IPS DF 6.9 (cell line): ENCODE measurements around the gene CEP72.

Experiments
- DNase-seq: peaks from one replicate; pipeline ENCODE4 v3.0.0-alpha.2; 2013; ENCODE audit warnings: low read depth, low spot score
- H3K27ac ChIP-seq: one replicate; pipeline ENCODE4 v1.5.1; 2013; ENCODE audit warnings: low read length, control low read depth
- H3K27me3 ChIP-seq: 2 replicates; pipeline ENCODE4 v1.6.1; 2013; ENCODE audit warnings: mild to moderate bottlenecking, low read length; ENCODE audit not compliant: control insufficient read depth, insufficient read depth
- H3K36me3 ChIP-seq: 2 replicates; pipeline ENCODE4 v1.6.1; 2013; ENCODE audit warnings: low read length; ENCODE audit not compliant: control insufficient read depth, insufficient read depth
- H3K4me1 ChIP-seq: 2 replicates; pipeline ENCODE4 v1.6.1; 2013; ENCODE audit warnings: low read length; ENCODE audit not compliant: control insufficient read depth, insufficient read depth
- H3K4me3 ChIP-seq: 2 replicates; pipeline ENCODE4 v1.5.1; 2013; ENCODE audit warnings: mild to moderate bottlenecking, low read length
- H3K9me3 ChIP-seq: 2 replicates; pipeline ENCODE4 v1.6.1; 2013; ENCODE audit warnings: low read length, inconsistent platforms; ENCODE audit not compliant: control insufficient read depth, insufficient read depth
- WGBS: extraction: QIAGEN DNeasy Blood & Tissue Kit; methylation state at CpG from one replicate; pipeline ENCODE4 v1.1.7; 2013; ENCODE audit warnings: mixed read lengths, missing lambda C conversion rate; ENCODE audit not compliant: insufficient read length, insufficient coverage; 5-methylcytosine and 5-hydroxymethylcytosine counted together

Gene CEP72

DNA sequence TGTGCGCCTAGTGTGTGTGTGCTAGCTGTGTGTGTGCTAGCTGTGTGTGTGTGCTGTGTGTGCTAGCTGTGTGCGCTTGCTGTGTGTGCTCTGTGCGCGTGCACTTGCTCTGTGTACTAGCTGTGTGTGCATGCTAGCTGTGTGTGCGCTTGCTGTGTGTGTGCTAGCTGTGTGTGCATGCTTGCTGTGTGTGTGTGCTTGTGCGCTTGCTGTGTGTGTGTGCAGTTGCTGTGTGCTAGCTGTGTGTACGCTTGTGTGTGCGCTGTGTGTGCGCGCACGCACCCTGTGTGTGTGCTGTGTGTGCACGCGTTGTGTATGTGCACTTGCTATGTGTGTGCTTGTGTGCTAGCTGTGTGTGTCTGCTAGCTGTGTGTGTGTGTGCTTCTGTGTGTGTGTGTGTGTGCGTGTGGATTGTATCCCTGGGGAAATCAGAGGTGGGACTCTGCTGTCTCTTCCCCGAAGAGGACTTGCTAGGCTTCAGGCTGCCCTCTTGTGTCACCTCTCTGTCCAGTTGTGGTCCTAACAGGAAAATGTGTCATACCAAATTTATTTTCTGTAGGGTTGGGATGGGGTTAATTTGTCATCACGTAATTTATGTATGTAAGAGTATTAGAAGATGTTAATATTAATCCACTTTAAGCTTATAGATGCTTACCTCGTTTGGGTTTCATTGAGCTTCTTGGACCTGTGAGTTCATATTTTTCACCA is 42.1 kb downstream of the CEP72 start:
- DNase-seq, result no peak
- no peak overlapping the region for H3K4me3 ChIP-seq
- H3K9me3 ChIP-seq, result no peaks in the 10 kb centered on the region
- no peaks in the 10 kb centered on the region for H3K4me1 ChIP-seq
- no peaks in the 10 kb centered on the region for H3K27me3 ChIP-seq
- H3K36me3 ChIP-seq, result peaks cover 21% of the 10 kb centered on the region
- no CpG with 5 or more reads among the region's 17 CpGs for WGBS
- no peak overlapping the region for H3K27ac ChIP-seq

DNA sequence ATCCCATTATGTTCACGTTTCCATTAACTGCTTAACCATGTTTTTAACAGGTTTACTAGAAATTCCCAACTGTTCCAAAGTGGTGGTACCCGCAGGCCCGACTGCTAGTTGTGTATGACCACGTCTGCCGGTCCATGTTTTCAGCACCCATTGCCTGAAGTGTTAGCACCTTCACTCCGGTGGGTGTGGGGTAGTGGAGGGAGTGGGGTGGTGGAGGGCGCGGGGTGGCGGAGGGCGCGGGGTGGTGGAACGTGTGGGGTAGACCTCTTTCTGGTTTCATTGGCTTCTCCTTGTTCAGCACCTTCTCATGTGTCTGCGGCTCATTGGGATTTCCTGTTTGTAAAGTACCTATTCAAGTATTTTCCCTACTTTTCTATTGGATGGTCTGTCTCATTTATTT is 43.3 kb downstream of the CEP72 start:
- H3K9me3 ChIP-seq, result no peaks in the 10 kb centered on the region
- no peak overlapping the region for H3K27ac ChIP-seq
- H3K36me3 ChIP-seq, result peaks cover 28% of the 10 kb centered on the region
- WGBS, result no CpG with 5 or more reads among the region's 13 CpGs
- H3K4me1 ChIP-seq, result no peaks in the 10 kb centered on the region
- DNase-seq, result no peak
- no peak overlapping the region for H3K4me3 ChIP-seq
- H3K27me3 ChIP-seq, result no peaks in the 10 kb centered on the region

GRCh38 chr5:657570-657969 is 45.4 kb downstream of the CEP72 start:
- no CpG with 5 or more reads among the region's 6 CpGs for WGBS
- Histone ChIP-seq H3K36me3 (peaks cover 23% of the 10 kb centered on the region), H3K27ac (no peak overlapping the region), H3K4me3 (no peak overlapping the region), H3K27me3 (no peaks in the 10 kb centered on the region), H3K9me3 (no peaks in the 10 kb centered on the region), H3K4me1 (no peaks in the 10 kb centered on the region)
- no peak for DNase-seq

DNA sequence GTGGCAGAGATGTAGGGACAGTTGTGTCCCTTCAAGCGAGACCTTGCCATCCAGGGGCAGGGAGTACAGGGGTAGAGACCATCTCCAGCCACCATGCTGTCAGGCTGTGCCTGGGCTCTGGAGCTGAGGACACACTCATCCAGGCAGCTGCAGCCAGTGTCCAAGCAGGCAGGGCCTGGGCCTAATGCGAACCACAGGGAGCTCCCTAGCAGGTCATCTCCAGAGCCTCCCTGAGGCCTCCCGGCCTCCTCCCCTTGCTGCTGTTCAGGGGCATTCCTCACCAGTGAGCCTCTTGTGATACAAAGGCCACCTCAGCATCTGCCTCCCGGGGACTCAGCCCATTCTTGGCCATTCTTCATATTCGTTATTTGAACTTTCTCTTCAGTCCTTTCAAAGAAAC is 46.0 kb downstream of the CEP72 start:
- Histone ChIP-seq H3K36me3 (peaks cover 19% of the 10 kb centered on the region), H3K27me3 (no peaks in the 10 kb centered on the region), H3K27ac (no peak overlapping the region), H3K4me3 (no peak overlapping the region), H3K4me1 (no peaks in the 10 kb centered on the region), H3K9me3 (no peaks in the 10 kb centered on the region)
- no peak for DNase-seq
- no CpG with 5 or more reads among the region's 5 CpGs for WGBS

- no peak for DNase-seq
- H3K9me3 ChIP-seq, result no peaks in the 10 kb centered on the region
- no CpG with 5 or more reads among the region's 16 CpGs for WGBS
- H3K4me3 ChIP-seq, result no peak overlapping the region
- H3K27me3 ChIP-seq, result no peaks in the 10 kb centered on the region
- no peaks in the 10 kb centered on the region for H3K4me1 ChIP-seq
- H3K27ac ChIP-seq, result no peak overlapping the region
- peaks cover 33% of the 10 kb centered on the region for H3K36me3 ChIP-seq
Measured at GRCh38 chr5:659496-660263, 47.5 kb downstream of the CEP72 start.

GRCh38 chr5:660491-661030 is 48.4 kb downstream of the CEP72 start:
- H3K4me1 ChIP-seq, result no peaks in the 10 kb centered on the region
- H3K4me3 ChIP-seq, result no peak overlapping the region
- no peak for DNase-seq
- no peaks in the 10 kb centered on the region for H3K9me3 ChIP-seq
- no peak overlapping the region for H3K27ac ChIP-seq
- H3K27me3 ChIP-seq, result no peaks in the 10 kb centered on the region
- no CpG with 5 or more reads among the region's 11 CpGs for WGBS
- H3K36me3 ChIP-seq, result peaks cover 33% of the 10 kb centered on the region

DNA sequence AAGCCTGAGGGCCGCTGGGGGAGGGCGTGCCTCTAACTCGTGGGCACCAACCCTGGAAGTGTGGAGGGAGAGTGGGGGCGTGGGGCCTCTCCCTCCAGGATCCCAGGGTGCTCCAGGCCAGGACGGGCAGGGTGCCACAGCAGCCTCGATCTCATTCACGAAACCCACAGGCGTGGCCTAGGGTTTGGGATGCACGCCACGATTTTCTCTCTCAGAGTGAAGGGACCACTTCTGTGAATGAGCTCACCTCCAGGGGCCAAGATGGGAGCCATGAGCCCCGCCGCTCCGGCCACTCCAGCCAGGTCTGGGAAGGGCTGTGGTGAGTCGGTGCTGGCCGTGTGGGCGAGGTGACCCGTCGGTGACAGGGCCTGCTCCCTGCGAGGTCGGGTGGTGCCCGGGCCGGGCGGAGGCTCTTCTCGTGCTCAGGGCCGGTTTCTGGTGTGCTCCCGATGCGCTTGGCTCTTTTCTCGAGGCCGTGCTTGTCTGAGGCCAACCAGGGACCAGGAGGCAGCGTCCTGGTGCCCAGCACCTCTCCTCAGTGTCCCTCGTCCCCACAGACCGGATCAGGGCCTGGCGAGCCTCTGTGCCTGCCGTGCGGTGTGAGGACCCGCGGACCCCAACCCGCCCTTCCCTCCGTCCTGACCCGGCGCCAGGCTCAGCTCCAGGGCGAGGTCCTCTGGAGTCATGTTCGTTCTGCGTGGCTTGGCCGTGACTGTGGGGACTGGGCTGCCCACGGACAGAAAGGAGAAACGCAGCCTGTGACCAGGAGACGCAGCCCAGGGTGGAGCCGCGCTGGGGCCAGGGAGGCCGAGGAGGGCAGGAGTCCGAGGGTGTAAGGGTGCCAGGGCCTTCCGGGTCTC is 50.0 kb downstream of the CEP72 start:
- Histone ChIP-seq H3K9me3 (no peaks in the 10 kb centered on the region), H3K27ac (no peak overlapping the region), H3K27me3 (no peaks in the 10 kb centered on the region), H3K4me1 (no peaks in the 10 kb centered on the region; the same call in 1 of the 2 replicates), H3K36me3 (peaks cover 33% of the 10 kb centered on the region), H3K4me3 (no peak overlapping the region)
- DNase-seq, result no peak
- WGBS, result no CpG with 5 or more reads among the region's 53 CpGs

GRCh38 chr5:662751-663435 is 50.8 kb downstream of the CEP72 start:
- Histone ChIP-seq H3K36me3 (peaks cover 30% of the 10 kb centered on the region), H3K9me3 (no peaks in the 10 kb centered on the region), H3K4me1 (no peaks in the 10 kb centered on the region; the same call in 1 of the 2 replicates), H3K4me3 (no peak overlapping the region), H3K27me3 (no peaks in the 10 kb centered on the region), H3K27ac (no peak overlapping the region)
- no peak for DNase-seq
- WGBS, result no CpG with 5 or more reads among the region's 56 CpGs

DNA sequence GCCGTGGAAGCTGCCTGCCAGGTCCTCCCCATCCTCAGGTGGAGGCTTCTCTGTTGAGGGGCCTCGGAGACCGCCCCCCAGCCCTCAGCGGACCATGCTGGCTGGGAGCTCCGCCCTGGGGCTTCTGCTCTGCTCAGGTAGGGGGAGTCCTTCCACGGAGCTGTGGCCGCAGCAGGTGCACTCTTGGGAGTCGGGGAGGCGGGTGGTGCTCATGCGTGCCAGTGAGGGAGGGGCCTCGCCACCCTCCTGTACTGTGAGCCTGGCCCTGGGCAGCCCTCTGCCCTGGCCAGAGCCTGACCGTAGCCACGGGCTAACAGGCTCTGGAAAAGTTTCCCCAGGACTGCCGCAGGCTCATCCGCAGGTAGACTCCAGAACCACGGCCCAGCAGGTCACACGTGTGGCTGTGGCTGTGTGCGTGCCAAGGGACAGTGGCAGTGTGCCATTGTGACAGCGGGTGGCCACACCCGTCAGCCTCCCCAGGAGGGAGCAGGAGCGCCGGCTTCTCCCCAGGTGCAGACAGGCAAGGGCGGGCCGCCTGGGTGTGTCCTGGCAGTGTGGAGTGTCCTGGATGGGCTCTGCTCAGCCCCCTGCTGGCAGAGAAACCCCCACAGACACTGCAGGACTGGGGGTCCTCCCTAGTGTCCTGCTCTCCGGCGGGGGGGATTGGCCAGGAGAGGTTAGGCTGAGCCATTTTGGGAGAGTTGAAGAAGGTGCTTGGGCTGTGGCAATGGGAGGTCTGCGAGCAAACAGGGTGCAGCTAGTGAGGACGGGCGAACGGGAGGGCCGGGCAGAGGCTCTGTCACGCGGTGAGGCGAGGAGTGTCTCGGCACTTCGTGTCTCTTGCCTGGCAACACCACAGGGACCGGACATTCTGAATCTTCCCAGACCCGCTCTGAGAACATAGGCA is 51.5 kb downstream of the CEP72 start:
- no peaks in the 10 kb centered on the region for H3K9me3 ChIP-seq
- H3K4me1 ChIP-seq, result no peaks in the 10 kb centered on the region; the same call in 1 of the 2 replicates
- WGBS, result no CpG with 5 or more reads among the region's 38 CpGs
- no peak overlapping the region for H3K4me3 ChIP-seq
- no peak overlapping the region for H3K27ac ChIP-seq
- no peak for DNase-seq
- H3K36me3 ChIP-seq, result peaks cover 27% of the 10 kb centered on the region
- no peaks in the 10 kb centered on the region for H3K27me3 ChIP-seq
